Gastrocnemius medialis (tissue), 4 donors: ENCODE measurements around the gene CUX1. TPM values are rescaled to one million over a fixed set of nuclear protein-coding genes. Genes with fewer than 3 reads are reported as not detected.

Experiments
- ATAC-seq, 2 donors: fragments of 150-250 bp; one replicate each; pipeline ENCODE4 v1.9.1; 2016
- DNase-seq, 2 donors: peaks; one replicate each; pipeline ENCODE4 v3.0.0-alpha.2; 2019
- H3K27ac ChIP-seq, 4 donors: fragments of 200-600 bp; sonication (generic); 1 replicate in 1 of 4; 2 replicates in 3 of 4; pipeline ENCODE4 v1.5.1; 2016 to 2018; ENCODE audit warnings: mild to moderate bottlenecking in 2 of 4, moderate library complexity in 1 of 4
- H3K27me3 ChIP-seq, 3 donors: fragments of 200-600 bp; sonication (generic) in 2 of 3; 1 replicate in 1 of 3; 2 replicates in 2 of 3; pipeline versions ENCODE4 v1.5.1 to v1.6.0; 2016 to 2019; ENCODE audit warnings: mild to moderate bottlenecking in 1 of 3, moderate library complexity in 1 of 3
- H3K36me3 ChIP-seq, 2 donors: fragments of 200-600 bp; sonication (generic) in 1 of 2; one replicate each; pipeline ENCODE4 v1.5.1; 2017 to 2018
- H3K4me1 ChIP-seq, 2 donors: fragments of 200-600 bp; sonication (generic) in 1 of 2; one replicate each; pipeline ENCODE4 v1.5.1; 2016 to 2017; ENCODE audit warnings: mild to moderate bottlenecking in 2 of 2
- H3K4me3 ChIP-seq, 4 donors: fragments of 200-600 bp; sonication (generic) in 3 of 4; 1 replicate in 1 of 4; 2 replicates in 3 of 4; pipeline ENCODE4 v1.5.1; 2016 to 2019; ENCODE audit warnings: mild to moderate bottlenecking in 2 of 4
- H3K9me3 ChIP-seq, 3 donors: fragments of 200-600 bp; sonication (generic) in 2 of 3; 1 replicate in 1 of 3; 2 replicates in 2 of 3; pipeline ENCODE4 v1.5.1; 2016 to 2019
- CTCF ChIP-seq, 5 experiments: fragments of 450-650 bp in 3 of 5; fragments of 200-600 bp in 2 of 5; sonication (generic) in 2 of 5; IDR thresholded peaks in 4 of 5; conservative IDR thresholded peaks in 1 of 5; 1 replicate in 4 of 5; 2 replicates in 1 of 5; pipeline ENCODE4 v1.5.1; 2016 to 2019; ENCODE audit warnings: antibody characterized with exemption in 5 of 5, mild to moderate bottlenecking in 3 of 5, moderate library complexity in 3 of 5
- POLR2A ChIP-seq, 2 donors: fragments of 450-650 bp; IDR thresholded peaks; one replicate each; pipeline ENCODE4 v1.6.1; 2017; ENCODE audit warnings: antibody characterized with exemption in 2 of 2, mild to moderate bottlenecking in 2 of 2, moderate library complexity in 2 of 2
- in situ Hi-C, 4 donors: fragments of 200-750 bp; cut with MboI; loops; one replicate each; pipeline versions ENCODE4 v1.15.0 to v1.8.0; 2017; ENCODE audit warnings: low sequenced_read_pairs in 4 of 4
- intact Hi-C: fragments of 100-400 bp; cut with DNase I; formaldehyde crosslinking; loops from one replicate; pipeline ENCODE4 v1.15.1; 2023; ENCODE audit warnings: low total_unique reads
- total RNA-seq, 4 donors: library from RNA; depleted of rRNA; stranded (reverse); fragments of >200 nt; gene quantifications; one replicate each; pipeline versions ENCODE4 v1.1.0 to v1.2.3, GENCODE V29; 2016

Gene CUX1
- total RNA-seq, 4 donors from 2014 or later, result 44.1 to 57.9 (median 54.9) TPM

- Histone ChIP-seq H3K9me3 (no peaks in the 10 kb centered on the region), H3K27me3 (no peaks in the 10 kb centered on the region), H3K4me3 (peak overlapping the region in 2 of 4 donors; percentile 43 to 48), H3K36me3 (no peaks in the 10 kb centered on the region), H3K4me1 (peaks cover 17 to 19% of the 10 kb centered on the region in 2 donors), H3K27ac (peak overlapping the region; percentile 16 to 34 (median 28))
- ATAC-seq, result no peak
- DNase-seq, result no peak
- TF ChIP-seq CTCF (IDR thresholded peaks at IDR 0.05 in 4 of 5, conservative IDR thresholded peaks at IDR 0.05 in 1 of 5) (no peak), POLR2A (IDR thresholded peaks at IDR 0.05) (no peak)
- in situ Hi-C loops (no loop called here), intact Hi-C loops (loop anchor here (10.0 kb wide), 2 partner anchors 50 to 190 kb away; no protein-coding TSS in a partner anchor)
Observed at GRCh38 chr7:102044641-102044983, 227.2 kb downstream of the CUX1 start.

- in situ Hi-C loops (no loop called here), intact Hi-C loops (loop anchor here (10.0 kb wide), 2 partner anchors 50 to 190 kb away; no protein-coding TSS in a partner anchor)
- Histone ChIP-seq H3K36me3 (no peaks in the 10 kb centered on the region), H3K27ac (peak overlapping the region; percentile 16 to 34 (median 28)), H3K4me3 (peak overlapping the region; percentile 17 to 48 (median 41)), H3K9me3 (no peaks in the 10 kb centered on the region), H3K27me3 (no peaks in the 10 kb centered on the region), H3K4me1 (peaks cover 17 to 19% of the 10 kb centered on the region in 2 donors)
- peak; percentile 51 to 55 for ATAC-seq
- TF ChIP-seq CTCF (IDR thresholded peaks at IDR 0.05 in 4 of 5, conservative IDR thresholded peaks at IDR 0.05 in 1 of 5), result no peak
- no peak for TF ChIP-seq POLR2A (IDR thresholded peaks at IDR 0.05)
- peak in 1 of 2 donors; percentile 40 for DNase-seq
Observed at GRCh38 chr7:102044984-102045673, 227.7 kb downstream of the CUX1 start.

- intact Hi-C loops, result loop anchor here (10.0 kb wide), 2 partner anchors 49 to 191 kb away; no protein-coding TSS in a partner anchor
- in situ Hi-C loops, result no loop called here
- peak overlapping the region in 1 of 4 donors; percentile 16 for H3K27ac ChIP-seq
Observed at GRCh38 chr7:102045681-102046372, 228.4 kb downstream of the CUX1 start.

More at GRCh38 chr7:102045681-102046372, 228.4 kb downstream of the CUX1 start:
- no peaks in the 10 kb centered on the region for H3K36me3 ChIP-seq
- ATAC-seq (no peak), DNase-seq (no peak)
- peaks cover 17 to 21% of the 10 kb centered on the region in 2 donors for H3K4me1 ChIP-seq
- no peaks in the 10 kb centered on the region for H3K9me3 ChIP-seq
- no peaks in the 10 kb centered on the region for H3K27me3 ChIP-seq
- TF ChIP-seq POLR2A (IDR thresholded peaks at IDR 0.05) (no peak), CTCF (IDR thresholded peaks at IDR 0.05 in 4 of 5, conservative IDR thresholded peaks at IDR 0.05 in 1 of 5) (no peak)
- peak overlapping the region in 3 of 4 donors; percentile 17 to 43 (median 39) for H3K4me3 ChIP-seq
